ENCODE measurements around the gene WTAP. TPM values are rescaled to one million over a fixed set of nuclear protein-coding genes. Genes with fewer than 3 reads are reported as not detected.
A peak's percentile ranks its signal among the peaks of the same experiment; 100 is the strongest.

The WTAP gene
- total RNA-seq, 2 donors from 2014 or later, result 73.7 to 84.1 TPM

- Histone ChIP-seq H3K27me3 (no peaks in the 10 kb centered on the region), H3K4me1 (peaks cover 3% of the 10 kb centered on the region), H3K36me3 (no peaks in the 10 kb centered on the region), H3K9me3 (no peaks in the 10 kb centered on the region), H3K27ac (peak overlapping the region; percentile 100), H3K4me3 (peak overlapping the region; percentile 89), H3K9ac (ENCODE audit: low read depth in 2 of 2, low read length in 2 of 2) (peak overlapping the region in 1 of 2 donors; percentile 87)
- intact Hi-C loops (cut with DNase I), result no loop called here
- DNase-seq, result no peak
- TF ChIP-seq CTCF (IDR thresholded peaks at IDR 0.05), result no peak
Measured at GRCh38 chr6:159760602-159761057, 33.3 kb downstream of the WTAP start.

- H3K27ac ChIP-seq, result peak overlapping the region; percentile 100
- H3K4me1 ChIP-seq, result peaks cover 3% of the 10 kb centered on the region
- peak; percentile 37 for DNase-seq
- intact Hi-C loops (cut with DNase I), result no loop called here
- H3K36me3 ChIP-seq, result no peaks in the 10 kb centered on the region
- no peaks in the 10 kb centered on the region for H3K9me3 ChIP-seq
- peak overlapping the region; percentile 76 to 87 for H3K9ac ChIP-seq (ENCODE audit: low read depth in 2 of 2, low read length in 2 of 2)
- no peak for TF ChIP-seq CTCF (IDR thresholded peaks at IDR 0.05)
- no peaks in the 10 kb centered on the region for H3K27me3 ChIP-seq
- peak overlapping the region; percentile 89 for H3K4me3 ChIP-seq
Measured at GRCh38 chr6:159761129-159761872, 34.0 kb downstream of the WTAP start.

- TF ChIP-seq CTCF (IDR thresholded peaks at IDR 0.05), result no peak
- Histone ChIP-seq H3K36me3 (no peaks in the 10 kb centered on the region), H3K27ac (peak within 1 kb of the TSS; percentile 100), H3K9ac (ENCODE audit: low read depth in 2 of 2, low read length in 2 of 2) (peak within 1 kb of the TSS; percentile 89 to 99), H3K4me3 (peak within 1 kb of the TSS; percentile 89), H3K9me3 (no peaks in the 10 kb centered on the region), H3K27me3 (no peaks in the 10 kb centered on the region), H3K4me1 (peaks cover 3% of the 10 kb centered on the region)
- DNase-seq, result peak; percentile 97
- intact Hi-C loops (cut with DNase I), result no loop called here
Measured at GRCh38 chr6:159761873-159762680, 34.8 kb downstream of the WTAP start, which contains the start of gene ACAT2. Gene ACAT2 (plus strand): TSS chr6:159762045. CDS start chr6:159762088, 43 bp downstream.

- Histone ChIP-seq H3K4me1 (peaks cover 3% of the 10 kb centered on the region), H3K9ac (ENCODE audit: low read depth in 2 of 2, low read length in 2 of 2) (peak overlapping the region; percentile 67 to 89), H3K4me3 (peak overlapping the region; percentile 89), H3K9me3 (no peaks in the 10 kb centered on the region), H3K27me3 (no peaks in the 10 kb centered on the region), H3K36me3 (no peaks in the 10 kb centered on the region), H3K27ac (peak overlapping the region; percentile 100)
- DNase-seq, result peak; percentile 28
- no peak for TF ChIP-seq CTCF (IDR thresholded peaks at IDR 0.05)
- intact Hi-C loops (cut with DNase I), result no loop called here
Measured at GRCh38 chr6:159762681-159763293, 35.5 kb downstream of the WTAP start.

GRCh38 chr6:159766906-159767305 lies 39.6 kb downstream of the WTAP start:
- no peaks in the 10 kb centered on the region for H3K9me3 ChIP-seq
- peaks cover 3% of the 10 kb centered on the region for H3K4me1 ChIP-seq
- no peaks in the 10 kb centered on the region for H3K36me3 ChIP-seq
- H3K27ac ChIP-seq, result no peak overlapping the region
- TF ChIP-seq CTCF (IDR thresholded peaks at IDR 0.05), result no peak
- DNase-seq, result no peak
- no peak overlapping the region for H3K4me3 ChIP-seq
- no peak overlapping the region for H3K9ac ChIP-seq (ENCODE audit: low read depth in 2 of 2, low read length in 2 of 2)
- intact Hi-C loops (cut with DNase I), result no loop called here
- no peaks in the 10 kb centered on the region for H3K27me3 ChIP-seq
